Gastroesophageal sphincter (tissue), 3 donors: Measurements from ENCODE around the gene SERPINB6.

Experiments
- CTCF ChIP-seq, 4 experiments: fragments of 200-600 bp in 2 of 4; fragments of 450-650 bp in 2 of 4; sonication (generic) in 1 of 4; IDR thresholded peaks; one replicate each; pipeline ENCODE4 v1.5.1; 2017 to 2019; ENCODE audit warnings: antibody characterized with exemption in 4 of 4, mild to moderate bottlenecking in 2 of 4, moderate library complexity in 2 of 4
- POLR2A ChIP-seq, 2 donors: fragments of 450-650 bp; IDR thresholded peaks; one replicate each; pipeline ENCODE4 v1.6.1; 2017; ENCODE audit warnings: antibody characterized with exemption in 2 of 2, mild to moderate bottlenecking in 2 of 2, moderate library complexity in 1 of 2
- POLR2AphosphoS5 ChIP-seq: sonication (generic); formaldehyde crosslinking; IDR thresholded peaks from one replicate; pipeline ENCODE4 v1.6.1; 2017; ENCODE audit warnings: antibody characterized with exemption

GRCh38 chr6:2939315-2940009 lies 31.9 kb downstream of the SERPINB6 start:
- TF ChIP-seq CTCF (IDR thresholded peaks at IDR 0.05) (no peak), POLR2A (IDR thresholded peaks at IDR 0.05) (no peak), POLR2AphosphoS5 (no peak)
